DMS79 treated with DMSO at 0.1 percent for 48 hours (cell line): ENCODE measurements around the gene PRKCD.

ENCODE experiments used
- DNase-seq: peaks from one replicate; lab custom pipeline; 2025; lab: John Stamatoyannopoulos, UW

Gene PRKCD

DNA sequence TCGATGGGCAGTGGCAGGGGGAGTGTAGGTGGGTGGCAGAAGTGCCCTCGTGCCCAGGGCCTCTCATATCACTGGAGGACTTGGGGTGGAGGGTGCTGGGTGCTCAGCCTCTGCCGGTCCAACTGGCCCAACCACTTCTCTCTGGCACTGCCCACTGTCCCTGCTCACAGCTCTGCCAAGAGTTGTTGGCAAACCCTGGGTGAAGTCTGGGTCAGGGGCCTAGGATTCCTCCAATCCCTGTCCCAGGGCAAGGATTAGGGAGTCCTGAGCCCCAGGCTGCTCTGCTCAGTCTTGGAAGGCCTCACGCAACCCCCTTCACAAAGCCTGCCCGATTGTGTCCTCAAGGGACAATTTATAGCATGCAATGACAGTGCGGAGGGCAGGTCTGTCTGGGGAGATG lies 5.2 kb upstream of the PRKCD start:
- peak; percentile 17 for DNase-seq

GRCh38 chr3:53156368-53156834 lies 4.6 kb upstream of the PRKCD start:
- no peak for DNase-seq

GRCh38 chr3:53157974-53158580 lies 2.9 kb upstream of the PRKCD start:
- no peak for DNase-seq

DNA sequence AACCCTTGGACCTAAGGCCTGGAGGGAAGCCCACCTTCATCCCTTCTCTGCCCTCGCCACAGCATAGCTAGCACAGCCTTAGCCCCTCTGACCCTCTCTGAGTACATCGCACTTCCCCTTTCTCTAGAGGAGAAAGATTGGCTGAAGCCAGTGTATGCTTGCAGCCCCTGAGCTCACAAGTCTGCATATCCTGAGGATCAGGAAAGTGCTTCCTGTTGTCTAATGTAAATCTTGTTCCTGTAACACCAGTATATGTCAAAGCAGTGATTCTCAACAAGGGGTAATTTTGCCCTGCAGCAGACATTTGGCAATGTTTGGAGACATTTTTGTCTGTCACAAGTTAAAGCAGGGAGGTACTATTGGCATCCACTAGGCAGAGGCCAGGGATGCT lies 2.2 kb upstream of the PRKCD start:
- DNase-seq: no peak

DNA sequence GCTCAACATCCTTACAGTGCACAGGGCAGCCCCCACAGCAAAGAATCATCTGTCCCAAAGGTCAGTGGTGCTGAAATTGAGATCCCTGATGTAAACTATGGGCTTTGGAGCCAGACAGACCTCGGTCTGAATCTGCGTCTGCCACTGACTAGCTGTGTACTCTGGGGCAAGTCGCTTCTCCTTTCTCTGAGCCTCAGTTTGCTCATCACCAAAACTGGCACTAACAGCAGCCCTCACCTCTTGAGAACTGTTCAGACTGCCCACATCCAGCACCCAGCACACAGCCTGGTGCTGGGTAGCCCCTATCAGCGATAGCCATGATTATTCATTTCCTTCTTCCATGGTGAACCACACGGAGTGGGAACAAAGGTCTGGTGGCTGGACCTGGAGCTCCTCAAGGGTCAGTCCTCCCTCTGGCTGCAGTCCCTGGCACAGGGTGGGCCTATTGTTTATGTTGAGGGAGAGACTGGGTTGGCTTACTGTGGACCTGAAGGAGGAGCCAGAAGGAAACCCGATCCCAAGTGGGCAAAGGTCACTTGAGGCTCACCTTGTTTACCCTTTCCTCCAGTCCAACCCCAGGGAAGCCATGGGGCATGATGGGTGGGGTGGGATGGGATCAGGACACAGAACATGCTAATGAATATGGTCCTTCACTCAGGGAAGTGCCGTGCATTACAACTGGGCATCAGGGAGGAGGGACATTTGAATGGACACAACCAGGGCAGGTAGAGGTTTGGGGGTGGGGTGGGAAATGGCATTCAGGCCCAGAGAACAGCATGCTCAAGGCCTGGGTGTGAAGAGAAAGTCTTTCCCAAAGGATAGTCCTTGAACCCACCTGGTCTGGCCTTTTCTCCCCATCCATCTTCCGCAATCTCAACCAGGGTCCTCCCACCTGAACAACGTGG lies 1.6 kb upstream of the PRKCD start:
- no peak for DNase-seq

- no peak for DNase-seq
Observed at GRCh38 chr3:53160061-53160659, 849 bp upstream of the PRKCD start.

DNA sequence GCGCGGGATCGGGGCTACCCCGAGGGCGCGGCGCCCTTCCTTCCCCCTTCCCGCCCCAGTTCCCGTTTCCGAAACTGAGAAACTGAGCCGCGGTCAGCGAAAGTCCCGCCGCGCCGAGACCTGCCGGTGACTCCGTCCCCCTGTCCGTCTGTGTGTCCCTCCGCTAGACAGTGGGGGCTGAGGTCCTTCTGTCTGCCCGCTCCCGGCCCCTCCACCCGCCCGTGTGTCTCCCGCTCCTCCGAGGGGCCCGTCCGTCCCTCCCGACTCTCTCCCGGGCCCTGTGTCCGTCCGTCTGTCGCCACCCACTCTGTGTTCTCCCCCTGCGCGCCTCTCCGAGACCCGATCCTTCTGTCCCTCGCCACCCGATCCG lies 426 bp downstream of the PRKCD start:
- DNase-seq: no peak

- peak; percentile 3 for DNase-seq
Observed at GRCh38 chr3:53161820-53162671, 1.0 kb downstream of the PRKCD start.

DNA sequence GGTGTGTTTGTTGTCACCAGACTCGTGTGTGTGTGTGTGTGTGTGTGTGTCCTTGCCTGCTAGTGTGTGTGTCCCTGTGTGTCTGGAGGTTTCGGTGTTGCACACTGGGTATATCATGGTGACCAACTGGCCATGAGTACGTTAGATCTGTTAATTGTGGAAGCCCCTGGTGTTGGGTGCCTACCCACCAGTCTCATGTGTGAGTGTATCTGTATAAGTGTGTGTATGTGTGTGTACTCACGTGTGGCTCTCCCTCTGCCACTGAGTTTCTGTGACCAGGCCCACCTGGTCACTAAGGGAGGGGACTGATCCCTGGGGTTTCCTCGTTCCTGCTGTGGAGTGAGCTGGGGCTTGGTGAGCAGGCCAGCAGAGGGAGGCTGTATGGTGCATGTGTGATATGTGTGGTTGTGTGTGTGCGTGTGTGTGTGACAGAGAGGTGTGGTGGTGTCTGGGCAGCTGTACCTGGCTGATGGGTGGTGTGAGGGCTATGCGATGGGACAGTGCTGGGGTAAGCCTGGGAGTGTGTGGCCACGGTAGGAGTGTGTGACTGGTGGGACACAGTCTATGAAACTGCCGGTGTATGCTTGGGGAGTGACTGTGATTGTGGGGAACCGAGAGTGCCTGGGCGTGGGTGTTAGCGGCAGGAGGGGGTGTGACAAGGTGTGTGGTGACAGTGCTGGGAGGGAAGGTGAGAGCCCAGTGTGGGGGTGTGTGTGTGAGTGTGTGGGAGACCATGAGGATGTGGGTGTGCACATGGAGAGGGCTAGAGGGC lies 1.8 kb downstream of the PRKCD start:
- DNase-seq: no peak

GRCh38 chr3:53163444-53164387 lies 2.7 kb downstream of the PRKCD start:
- DNase-seq: no peak

DNA sequence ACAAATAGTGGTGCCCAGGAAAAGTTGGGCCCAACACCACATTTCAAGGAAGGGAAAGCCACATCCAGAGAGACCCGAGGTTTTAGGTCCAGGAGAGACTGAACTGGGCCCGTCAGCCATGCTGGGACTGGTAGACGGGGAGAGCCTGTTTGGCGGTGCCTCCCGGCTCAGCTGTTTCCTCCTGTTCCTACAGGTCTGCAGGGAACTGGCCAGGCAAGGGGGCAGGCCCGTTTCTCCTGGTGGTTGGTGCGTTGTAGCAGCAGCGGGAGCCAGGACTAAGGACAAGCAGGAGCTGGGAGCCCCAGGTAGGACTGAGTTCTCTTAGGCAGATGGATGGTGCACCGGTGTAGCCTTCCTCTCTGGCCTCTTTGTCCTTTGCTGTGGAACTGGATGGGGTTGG lies 3.9 kb downstream of the PRKCD start:
- DNase-seq: no peak

- DNase-seq: no peak
Observed at GRCh38 chr3:53166206-53166605, 5.2 kb downstream of the PRKCD start.

GRCh38 chr3:53166781-53167291 lies 5.8 kb downstream of the PRKCD start:
- DNase-seq: no peak

- DNase-seq: no peak
Observed at GRCh38 chr3:53167418-53168174, 6.6 kb downstream of the PRKCD start.

GRCh38 chr3:53168175-53168923 lies 7.3 kb downstream of the PRKCD start:
- no peak for DNase-seq

DNA sequence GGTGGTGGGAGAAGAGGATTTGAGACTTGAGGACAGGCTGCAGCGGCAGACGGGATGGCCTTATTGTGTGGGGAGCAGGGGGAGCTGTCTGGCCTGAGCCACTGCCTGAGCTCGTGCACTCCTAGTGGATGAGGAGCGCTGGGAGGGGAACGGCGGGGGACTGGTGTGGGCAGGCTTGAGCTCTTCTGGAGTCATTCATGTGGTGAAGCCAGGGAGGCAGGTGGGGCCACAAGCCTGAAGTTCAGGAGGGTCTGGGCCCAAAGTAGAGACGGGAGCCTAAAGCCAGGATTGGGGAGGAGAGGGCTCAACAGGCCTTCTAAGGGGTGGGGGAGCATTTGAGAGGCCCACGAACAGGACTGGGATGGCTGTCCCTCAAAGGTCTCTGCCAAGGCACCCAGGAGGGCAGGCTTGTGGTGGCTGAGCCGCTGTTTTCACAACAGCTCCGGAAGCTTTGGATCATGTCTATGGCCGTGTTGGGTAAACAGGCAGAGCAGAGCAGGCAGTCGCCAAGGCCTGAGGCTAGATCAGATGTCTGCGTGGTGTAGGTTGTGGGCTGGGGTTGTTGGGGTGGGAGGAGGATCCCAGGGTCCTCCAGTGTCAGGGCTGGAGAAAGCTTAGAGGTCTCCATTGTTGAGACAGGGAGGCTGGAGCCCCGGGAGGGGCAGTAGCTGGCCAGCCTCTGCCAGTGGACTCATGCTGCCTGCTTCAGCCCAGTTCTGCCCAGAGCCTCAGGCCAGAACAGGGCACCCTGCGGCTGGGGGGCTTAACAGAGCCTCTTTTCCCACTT lies 8.2 kb downstream of the PRKCD start:
- DNase-seq: peak; percentile 54

DNA sequence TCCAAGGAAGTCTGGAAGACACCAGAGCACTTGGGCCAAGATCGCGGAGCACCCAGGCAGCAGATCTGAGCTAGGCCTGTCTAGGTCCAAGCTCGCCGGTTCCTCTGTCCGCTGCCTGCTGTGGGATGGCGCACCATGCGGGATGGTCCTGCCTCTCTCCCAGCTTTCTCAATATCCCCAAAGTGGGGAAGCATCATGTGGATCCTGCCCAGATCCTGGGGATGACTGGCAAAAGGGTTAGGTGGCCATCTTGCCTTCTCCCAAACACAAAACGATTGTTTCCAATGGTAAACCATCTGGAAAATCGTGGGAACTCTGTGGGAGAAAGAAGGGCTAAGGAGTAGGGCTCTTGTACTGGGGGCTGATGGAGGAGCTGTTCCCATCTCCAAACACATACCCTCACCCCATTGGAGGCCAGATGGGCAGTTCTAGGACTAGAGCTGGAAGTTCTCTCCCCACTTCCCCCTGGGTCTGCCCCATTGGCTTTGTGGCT lies 8.9 kb downstream of the PRKCD start:
- no peak for DNase-seq
